HG02840 (cell line): ENCODE measurements around the gene CDKN2A.

Experiments used
- ATAC-seq: cut with Tn5 transposase; IDR thresholded peaks from one replicate; pipeline ENCODE4 v1.9.1; 2021; ENCODE audit warnings: mild to moderate bottlenecking, moderate library complexity, moderate number of reproducible peaks; ENCODE audit not compliant: unreplicated experiment, low FRiP score

The CDKN2A gene

GRCh38 chr9:21983561-21983935 is 10.6 kb downstream of the CDKN2A start:
- no peak for ATAC-seq

GRCh38 chr9:21982861-21983560 is 11.2 kb downstream of the CDKN2A start:
- no peak for ATAC-seq

GRCh38 chr9:21982391-21982790 is 11.8 kb downstream of the CDKN2A start:
- ATAC-seq = no peak

- ATAC-seq = no peak
These were observed 17.8 kb downstream of the CDKN2A start for GRCh38 chr9:21976334-21976875.

GRCh38 chr9:21974722-21975409 is 19.3 kb downstream of the CDKN2A start:
- peak; percentile 46 for ATAC-seq

GRCh38 chr9:21974343-21974721 is 19.9 kb downstream of the CDKN2A start:
- no peak for ATAC-seq

GRCh38 chr9:21972361-21972760 is 21.8 kb downstream of the CDKN2A start:
- ATAC-seq = no peak

- ATAC-seq = no peak
These were observed 23.2 kb downstream of the CDKN2A start for GRCh38 chr9:21970800-21971640.

- no peak for ATAC-seq
These were observed 24.0 kb downstream of the CDKN2A start for GRCh38 chr9:21969951-21970799.

- no peak for ATAC-seq
These were observed 24.9 kb downstream of the CDKN2A start for GRCh38 chr9:21969011-21969940.

- ATAC-seq = no peak
These were observed 25.7 kb downstream of the CDKN2A start for GRCh38 chr9:21968331-21969010.

- ATAC-seq = no peak
These were observed 26.5 kb downstream of the CDKN2A start for GRCh38 chr9:21967702-21968101.

GRCh38 chr9:21967169-21967568 is 27.0 kb downstream of the CDKN2A start:
- ATAC-seq = no peak

- no peak for ATAC-seq
These were observed 27.9 kb downstream of the CDKN2A start for GRCh38 chr9:21966140-21966851.

GRCh38 chr9:21965401-21965951 is 28.7 kb downstream of the CDKN2A start:
- ATAC-seq = peak; percentile 61

- ATAC-seq = peak; percentile 55
These were observed 29.2 kb downstream of the CDKN2A start for GRCh38 chr9:21964925-21965385.

GRCh38 chr9:21961569-21961968 is 32.6 kb downstream of the CDKN2A start:
- ATAC-seq = no peak
